Stimulated activated naive CD8-positive, alpha-beta T cell treated with anti-CD3 and anti-CD28 coated beads, Interleukin-15, Interleukin-2, amounts not matched to agents 100 ng/mL and 50 ng/mL, for 24 hours (primary cell): Measurements from ENCODE around the gene CEACAM1.
"Not testable (repeated sequence)": the region's sequence is repeated elsewhere in the genome, so short reads cannot be mapped to it uniquely, and the experiment has no call there.

Experiments used
- H3K27ac Mint-ChIP-seq: one replicate; pipeline ENCODE4 v1.8.0; 2021; ENCODE audit warnings: mild to moderate bottlenecking, mixed read lengths
- H3K27me3 Mint-ChIP-seq: one replicate; pipeline ENCODE4 v1.8.0; 2021; ENCODE audit warnings: mixed read lengths
- H3K36me3 Mint-ChIP-seq: one replicate; pipeline ENCODE4 v1.8.0; 2021; ENCODE audit warnings: low read depth, mixed read lengths
- H3K4me1 Mint-ChIP-seq: one replicate; pipeline ENCODE4 v1.8.0; 2021; ENCODE audit warnings: low read depth, mixed read lengths
- H3K4me3 Mint-ChIP-seq: one replicate; pipeline ENCODE4 v1.8.0; 2021; ENCODE audit warnings: mild to moderate bottlenecking, mixed read lengths
- H3K9me3 Mint-ChIP-seq: one replicate; pipeline ENCODE4 v1.8.0; 2021; ENCODE audit warnings: mixed read lengths

CEACAM1 gene

GRCh38 chr19:42534391-42534790 is 6.1 kb upstream of the CEACAM1 start:
- no peak overlapping the region for H3K4me3 Mint-ChIP-seq
- no peaks in the 10 kb centered on the region for H3K4me1 Mint-ChIP-seq
- no peaks in the 10 kb centered on the region for H3K9me3 Mint-ChIP-seq

GRCh38 chr19:42532891-42533290 is 4.6 kb upstream of the CEACAM1 start:
- Mint-ChIP-seq H3K9me3 (no peaks in the 10 kb centered on the region), H3K27ac (no peak overlapping the region), H3K27me3 (no peaks in the 10 kb centered on the region), H3K36me3 (no peaks in the 10 kb centered on the region), H3K4me3 (no peak overlapping the region), H3K4me1 (peaks cover 15% of the 10 kb centered on the region)

More at GRCh38 chr19:42534391-42534790, 6.1 kb upstream of the CEACAM1 start:
- Mint-ChIP-seq H3K27ac (no peak overlapping the region), H3K36me3 (no peaks in the 10 kb centered on the region), H3K27me3 (no peaks in the 10 kb centered on the region)

DNA sequence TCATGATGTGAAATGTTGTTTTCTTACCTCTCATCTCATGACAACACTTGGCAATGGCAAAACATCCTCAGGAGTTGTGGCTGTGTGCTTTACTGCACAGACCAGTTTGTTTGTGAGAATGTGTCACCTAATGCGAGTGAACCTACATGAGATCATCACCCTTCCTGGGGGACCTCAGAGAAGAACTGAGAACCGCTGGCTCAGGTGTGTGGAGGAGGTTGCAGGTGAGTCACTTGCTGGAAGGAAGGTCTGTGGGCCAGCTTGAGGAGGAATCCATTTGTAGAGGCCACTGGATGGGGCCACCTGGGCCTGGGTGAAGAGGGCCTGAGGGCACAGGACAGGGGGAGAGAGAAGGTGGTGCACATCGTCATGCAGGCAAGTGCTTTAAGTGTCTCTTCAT is 3.0 kb upstream of the CEACAM1 start:
- H3K4me1 Mint-ChIP-seq, result peaks cover 24% of the 10 kb centered on the region
- H3K27ac Mint-ChIP-seq, result no peak overlapping the region
- no peaks in the 10 kb centered on the region for H3K27me3 Mint-ChIP-seq
- no peaks in the 10 kb centered on the region for H3K9me3 Mint-ChIP-seq
- no peak overlapping the region for H3K4me3 Mint-ChIP-seq
- H3K36me3 Mint-ChIP-seq, result no peaks in the 10 kb centered on the region

DNA sequence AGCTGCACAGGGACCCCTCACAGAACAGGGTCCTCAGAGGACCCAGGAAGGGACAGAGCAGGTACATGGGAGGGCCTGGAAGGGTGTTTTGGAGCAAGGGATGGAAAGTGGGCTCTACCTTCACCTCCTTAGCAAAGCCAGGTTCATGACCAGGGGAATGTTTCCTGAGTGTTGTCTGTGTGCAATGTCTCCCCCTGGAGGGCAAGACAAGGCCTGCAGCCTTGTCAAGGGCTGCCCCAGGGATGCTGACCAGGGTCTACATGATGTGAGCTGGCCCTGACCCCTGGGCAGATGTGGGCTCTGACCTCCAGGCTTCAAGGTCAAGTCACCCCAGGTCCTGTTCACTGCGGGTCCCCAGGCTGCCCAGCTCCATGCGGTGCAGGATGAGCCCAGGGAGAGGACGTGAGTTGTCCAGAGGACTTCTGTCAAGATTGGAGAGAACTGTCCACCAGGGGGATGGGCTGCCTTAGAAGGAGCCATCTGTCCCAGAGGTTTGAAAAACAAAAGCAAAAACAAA is 1.0 kb upstream of the CEACAM1 start:
- Mint-ChIP-seq H3K9me3 (no peaks in the 10 kb centered on the region), H3K4me1 (peaks cover 24% of the 10 kb centered on the region), H3K36me3 (no peaks in the 10 kb centered on the region), H3K4me3 (peak overlapping the region; percentile 23), H3K27me3 (no peaks in the 10 kb centered on the region), H3K27ac (peak overlapping the region; percentile 86)

DNA sequence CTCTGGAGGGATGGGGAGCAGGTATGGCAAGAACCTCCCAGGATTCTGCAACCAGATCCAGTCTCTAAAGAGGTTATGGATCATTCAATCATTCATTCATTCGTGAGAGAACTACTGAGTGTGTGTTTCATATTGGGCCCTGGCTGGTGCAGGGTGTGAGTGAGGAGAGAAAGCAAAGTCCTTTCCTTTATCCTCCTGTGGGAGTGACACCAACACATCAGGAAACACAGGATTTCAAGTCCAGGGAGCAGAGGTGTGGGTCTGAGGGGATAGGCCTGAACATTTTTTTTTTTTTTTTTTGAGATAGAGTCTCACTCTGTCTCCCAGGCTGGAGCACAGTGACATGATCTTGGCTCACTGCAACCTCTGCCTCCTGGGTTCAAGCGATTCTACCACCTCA is 3.3 kb downstream of the CEACAM1 start:
- H3K9me3 Mint-ChIP-seq, result no peaks in the 10 kb centered on the region

DNA sequence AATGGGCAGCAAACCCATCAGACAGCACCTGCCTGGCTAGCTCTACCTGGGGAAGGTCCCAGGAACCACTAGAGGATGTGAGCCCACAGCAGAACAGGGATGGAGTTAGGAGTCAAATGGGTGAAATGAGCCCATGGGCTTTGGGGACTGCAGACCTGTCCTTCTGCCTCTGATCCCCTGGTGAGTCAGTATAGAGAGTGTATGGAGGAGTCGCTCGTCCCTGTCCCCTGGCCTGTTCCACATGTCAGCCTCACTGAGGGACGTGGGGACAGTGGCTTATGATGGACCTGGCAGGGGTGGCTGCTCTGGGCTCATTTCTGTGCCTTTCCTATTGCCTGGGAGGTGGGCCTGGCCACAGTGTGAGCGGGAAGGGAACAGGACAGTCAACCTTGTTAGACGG is 4.0 kb downstream of the CEACAM1 start:
- no peak overlapping the region for H3K4me3 Mint-ChIP-seq
- no peaks in the 10 kb centered on the region for H3K27me3 Mint-ChIP-seq
- H3K27ac Mint-ChIP-seq, result no peak overlapping the region
- peaks cover 8% of the 10 kb centered on the region for H3K36me3 Mint-ChIP-seq
- H3K4me1 Mint-ChIP-seq, result peaks cover 23% of the 10 kb centered on the region
- no peaks in the 10 kb centered on the region for H3K9me3 Mint-ChIP-seq

More for the DNA sequence above, 3.3 kb downstream of the CEACAM1 start:
- Mint-ChIP-seq H3K4me1 (peaks cover 24% of the 10 kb centered on the region), H3K4me3 (no peak overlapping the region), H3K36me3 (peaks cover 8% of the 10 kb centered on the region), H3K27me3 (no peaks in the 10 kb centered on the region), H3K27ac (no peak overlapping the region)

DNA sequence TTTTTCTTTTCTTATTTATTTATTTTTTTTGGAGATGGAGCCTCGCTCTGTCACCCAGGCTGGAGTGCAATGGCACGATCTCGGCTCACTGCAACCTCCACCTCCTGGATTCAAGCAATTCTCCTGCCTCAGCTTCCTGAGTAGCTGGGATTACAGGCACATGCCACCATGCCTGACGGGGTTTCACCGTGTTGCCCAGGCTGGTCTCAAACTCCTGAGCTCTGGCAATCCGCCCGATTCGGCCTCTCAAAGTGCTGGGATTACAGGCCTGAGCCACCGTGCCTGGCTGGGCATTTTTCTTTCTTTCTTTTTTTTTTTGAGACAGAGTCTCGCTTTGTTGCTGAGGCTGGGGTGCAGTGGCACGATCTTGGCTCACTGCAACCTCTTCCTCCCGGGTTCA is 6.0 kb downstream of the CEACAM1 start:
- H3K4me1 Mint-ChIP-seq, H3K36me3 Mint-ChIP-seq, H3K27me3 Mint-ChIP-seq, H3K4me3 Mint-ChIP-seq, H3K27ac Mint-ChIP-seq, H3K9me3 Mint-ChIP-seq: not testable (repeated sequence)

GRCh38 chr19:42521346-42522030 is 6.8 kb downstream of the CEACAM1 start:
- peaks cover 8% of the 10 kb centered on the region for H3K36me3 Mint-ChIP-seq
- H3K27ac Mint-ChIP-seq, result no peak overlapping the region
- no peaks in the 10 kb centered on the region for H3K4me1 Mint-ChIP-seq
- no peaks in the 10 kb centered on the region for H3K27me3 Mint-ChIP-seq
- no peak overlapping the region for H3K4me3 Mint-ChIP-seq
- no peaks in the 10 kb centered on the region for H3K9me3 Mint-ChIP-seq

DNA sequence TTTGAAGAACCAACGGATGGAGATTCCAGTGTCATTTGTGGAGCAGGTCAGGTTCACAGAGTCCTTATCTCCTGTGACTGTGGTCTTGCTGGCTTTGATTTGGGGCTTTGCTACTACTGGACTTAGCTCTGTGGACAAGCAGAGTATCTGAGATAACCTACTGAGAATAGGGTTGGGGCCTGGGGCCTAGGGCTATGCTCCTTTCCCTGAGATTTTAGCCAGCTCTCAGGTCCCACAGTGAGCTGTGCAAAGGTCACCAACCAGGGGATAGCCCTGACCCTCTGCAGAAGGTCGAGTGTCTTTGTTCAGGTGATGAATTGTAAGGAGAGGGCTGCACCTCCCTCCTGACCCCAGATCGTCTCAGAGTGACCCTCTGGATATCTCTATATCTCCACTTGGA is 9.2 kb downstream of the CEACAM1 start:
- Mint-ChIP-seq H3K4me3 (no peak overlapping the region), H3K4me1 (peaks cover 3% of the 10 kb centered on the region), H3K36me3 (peaks cover 8% of the 10 kb centered on the region), H3K27me3 (no peaks in the 10 kb centered on the region), H3K9me3 (no peaks in the 10 kb centered on the region), H3K27ac (no peak overlapping the region)

DNA sequence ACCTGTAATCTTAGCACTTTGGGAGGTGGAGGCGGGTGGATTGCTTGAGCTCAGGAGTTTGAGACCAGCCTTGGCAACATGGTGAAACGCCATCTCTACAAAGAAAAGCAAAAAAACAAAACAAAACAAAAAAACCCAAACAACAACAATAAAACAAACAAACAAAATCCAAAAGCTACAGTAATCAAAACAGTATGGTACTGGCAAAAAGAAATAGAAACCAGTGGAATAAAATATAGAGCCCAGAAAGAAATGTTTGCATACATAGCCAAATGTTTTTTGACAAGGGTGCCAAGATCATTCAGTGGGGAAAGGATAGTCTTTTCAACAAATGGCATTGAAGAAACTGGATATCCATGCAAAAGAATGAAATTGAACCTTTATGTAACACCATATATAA is 11.5 kb downstream of the CEACAM1 start:
- Mint-ChIP-seq H3K4me3 (no peak overlapping the region), H3K4me1 (peaks cover 23% of the 10 kb centered on the region), H3K36me3 (peaks cover 11% of the 10 kb centered on the region), H3K27me3 (no peaks in the 10 kb centered on the region), H3K27ac (no peak overlapping the region), H3K9me3 (no peaks in the 10 kb centered on the region)

- no peak overlapping the region for H3K4me3 Mint-ChIP-seq
These were observed 12.9 kb downstream of the CEACAM1 start for GRCh38 chr19:42515241-42515832.

GRCh38 chr19:42514449-42514848 is 13.8 kb downstream of the CEACAM1 start:
- Mint-ChIP-seq H3K9me3 (no peaks in the 10 kb centered on the region), H3K4me1 (peaks cover 26% of the 10 kb centered on the region), H3K27me3 (no peaks in the 10 kb centered on the region), H3K36me3 (peaks cover 3% of the 10 kb centered on the region), H3K4me3 (no peak overlapping the region), H3K27ac (no peak overlapping the region)

More at GRCh38 chr19:42515241-42515832, 12.9 kb downstream of the CEACAM1 start:
- H3K27me3 Mint-ChIP-seq, result no peaks in the 10 kb centered on the region
- peaks cover 26% of the 10 kb centered on the region for H3K4me1 Mint-ChIP-seq
- H3K27ac Mint-ChIP-seq, result no peak overlapping the region
- H3K36me3 Mint-ChIP-seq, result peaks cover 3% of the 10 kb centered on the region
- no peaks in the 10 kb centered on the region for H3K9me3 Mint-ChIP-seq

- Mint-ChIP-seq H3K36me3 (peaks cover 3% of the 10 kb centered on the region), H3K4me1 (peaks cover 37% of the 10 kb centered on the region), H3K9me3 (no peaks in the 10 kb centered on the region), H3K27ac (peak overlapping the region; percentile 76), H3K27me3 (no peaks in the 10 kb centered on the region), H3K4me3 (no peak overlapping the region)
These were observed 15.5 kb downstream of the CEACAM1 start for GRCh38 chr19:42512743-42513304.

GRCh38 chr19:42512130-42512636 is 16.1 kb downstream of the CEACAM1 start:
- no peaks in the 10 kb centered on the region for H3K27me3 Mint-ChIP-seq
- no peak overlapping the region for H3K4me3 Mint-ChIP-seq
- H3K36me3 Mint-ChIP-seq, result peaks cover 3% of the 10 kb centered on the region
- peaks cover 37% of the 10 kb centered on the region for H3K4me1 Mint-ChIP-seq
- H3K9me3 Mint-ChIP-seq, result no peaks in the 10 kb centered on the region
- H3K27ac Mint-ChIP-seq, result peak overlapping the region; percentile 76

- Mint-ChIP-seq H3K27me3 (no peaks in the 10 kb centered on the region), H3K4me1 (peaks cover 38% of the 10 kb centered on the region), H3K9me3 (no peaks in the 10 kb centered on the region), H3K27ac (no peak overlapping the region), H3K36me3 (peaks cover 3% of the 10 kb centered on the region), H3K4me3 (no peak overlapping the region)
These were observed 16.9 kb downstream of the CEACAM1 start for GRCh38 chr19:42511340-42511739.
